CD4-positive, alpha-beta T cell treated with Interleukin-15 for 4 hours (primary cell): Measurements from ENCODE around the gene GNS.

Experiments used
- DNase-seq: peaks from one replicate; pipeline ENCODE4 v3.0.0-alpha.2; 2020; ENCODE audit warnings: low spot score

The GNS gene

DNA sequence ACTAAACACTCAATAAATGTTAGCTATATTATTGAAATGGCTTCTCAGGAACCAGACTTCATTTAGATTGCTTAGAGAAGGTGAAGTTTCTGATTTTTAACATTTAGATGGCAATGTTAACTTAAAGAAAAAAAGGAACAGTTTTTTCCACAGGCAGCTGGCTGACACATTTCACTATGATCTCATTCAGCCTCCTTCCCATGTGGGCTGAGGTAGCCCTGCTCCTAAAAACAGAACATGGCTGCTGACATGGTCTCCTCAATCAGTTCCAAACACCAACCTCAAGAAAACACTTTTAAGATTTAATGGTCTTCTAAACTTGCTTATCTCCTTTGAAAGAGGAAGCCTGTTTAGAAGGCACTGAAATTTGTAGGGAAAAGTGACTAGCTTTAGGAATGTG is 23.8 kb downstream of the GNS start:
- no peak for DNase-seq

DNA sequence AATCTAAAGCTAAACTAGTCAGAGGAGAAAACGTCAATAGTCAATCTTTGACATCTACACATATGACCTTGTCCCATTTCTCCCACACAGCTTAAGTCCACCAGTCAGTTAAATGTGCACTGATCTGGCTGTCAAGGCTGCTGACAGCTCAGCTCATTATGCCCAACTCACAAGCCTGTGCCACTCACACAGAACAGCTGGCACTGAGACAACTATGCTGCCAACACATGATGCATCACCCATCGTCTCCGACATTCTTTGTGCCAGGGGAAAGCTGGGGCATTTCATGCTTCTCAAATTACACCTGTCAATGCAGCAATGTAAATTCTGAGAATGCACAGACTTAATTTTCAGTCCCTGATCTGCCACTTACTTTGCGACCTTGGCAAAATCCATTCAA is 25.3 kb downstream of the GNS start:
- DNase-seq = no peak

DNA sequence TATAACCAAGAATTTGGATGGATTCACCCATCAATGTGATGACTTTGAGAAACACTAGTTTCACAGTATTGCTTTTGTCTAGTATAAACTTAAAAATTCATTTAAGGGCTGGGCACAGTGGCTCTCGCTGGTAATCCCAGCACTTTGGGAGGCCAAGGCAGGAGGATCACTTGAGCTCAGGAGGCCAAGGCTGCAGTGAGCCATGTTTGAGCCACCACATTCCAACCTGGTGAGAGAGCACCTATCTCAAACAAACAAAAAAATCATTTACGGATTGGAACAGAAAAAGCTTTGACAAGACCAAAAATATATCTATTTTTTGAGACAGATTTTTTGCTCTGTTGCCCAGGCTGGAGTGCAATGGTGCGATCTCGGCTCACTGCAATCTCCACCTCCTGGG is 27.5 kb downstream of the GNS start:
- no peak for DNase-seq

DNA sequence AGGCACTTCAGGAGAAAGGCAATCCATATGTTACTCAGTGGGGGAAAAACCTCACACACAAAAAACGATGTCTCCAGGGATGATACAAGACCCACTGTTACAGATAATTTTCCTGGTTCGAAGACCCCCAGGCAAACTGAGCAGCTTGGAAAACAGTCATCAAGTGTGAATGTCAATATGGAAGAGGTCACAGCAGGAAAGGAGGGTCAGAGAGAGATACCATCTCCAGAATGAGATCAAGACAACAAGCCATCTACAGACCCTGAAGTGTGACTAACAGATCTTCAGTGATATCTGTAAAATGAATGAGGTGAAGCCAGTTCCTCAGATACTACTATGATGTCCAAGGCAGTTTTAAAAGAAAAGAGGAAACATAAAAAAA is 28.6 kb downstream of the GNS start:
- DNase-seq = peak; percentile 13

DNA sequence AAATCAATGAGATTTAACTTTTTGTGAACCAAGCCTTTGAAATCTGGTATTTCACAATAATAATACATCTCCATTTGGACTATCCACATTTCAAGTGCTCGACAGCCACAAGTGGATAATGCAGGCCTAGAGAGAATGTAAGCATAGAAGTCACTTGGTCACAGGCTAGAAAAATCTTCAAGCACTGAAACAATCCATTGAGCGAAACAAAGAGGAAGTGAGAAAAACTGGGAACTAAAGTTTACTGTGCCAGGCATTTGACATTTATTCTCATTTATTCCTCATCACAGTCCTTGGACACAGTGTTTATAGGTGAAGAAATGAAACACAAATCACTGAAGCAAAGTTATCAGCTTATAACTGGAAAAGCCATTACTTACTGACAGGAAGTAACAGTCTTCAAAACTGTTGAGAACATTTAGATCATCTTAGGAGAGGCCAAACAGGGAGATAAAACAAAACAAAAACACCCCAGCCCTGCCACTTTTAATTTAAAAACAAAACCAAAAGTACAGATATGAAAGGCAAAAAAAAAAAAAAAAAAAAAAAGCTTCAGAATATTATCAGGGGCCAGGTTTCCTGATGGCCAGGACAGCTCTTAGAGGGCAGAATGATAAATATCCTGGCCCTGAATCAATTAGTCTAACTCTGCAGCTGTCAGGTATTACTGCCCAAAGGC is 29.2 kb downstream of the GNS start:
- peak; percentile 19 for DNase-seq

DNA sequence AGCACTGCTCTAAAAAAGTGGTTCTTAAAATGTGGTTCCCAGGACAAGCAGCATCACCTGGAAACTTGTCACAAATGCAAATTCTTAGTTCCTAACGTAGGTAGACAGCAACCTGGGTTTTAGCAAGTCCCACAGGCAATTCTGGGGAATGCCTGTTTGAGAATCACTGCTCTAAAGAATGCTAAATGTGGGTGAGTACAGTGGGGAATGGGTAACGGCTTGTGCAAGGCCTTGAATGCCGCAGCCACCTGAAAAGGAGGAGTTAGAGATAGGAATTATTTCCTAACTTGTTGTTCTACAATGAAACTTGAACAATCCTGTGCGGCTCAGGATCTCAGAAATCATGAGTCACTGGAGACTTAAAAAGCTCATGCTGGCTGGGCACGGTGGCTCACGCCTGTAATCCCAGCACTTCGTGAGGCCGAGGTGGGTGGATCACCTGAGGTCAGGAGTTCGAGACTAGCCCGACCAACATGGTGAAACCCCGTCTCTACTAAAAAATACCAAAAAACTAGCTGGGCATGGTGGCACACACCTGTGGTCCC is 34.9 kb downstream of the GNS start:
- no peak for DNase-seq

DNA sequence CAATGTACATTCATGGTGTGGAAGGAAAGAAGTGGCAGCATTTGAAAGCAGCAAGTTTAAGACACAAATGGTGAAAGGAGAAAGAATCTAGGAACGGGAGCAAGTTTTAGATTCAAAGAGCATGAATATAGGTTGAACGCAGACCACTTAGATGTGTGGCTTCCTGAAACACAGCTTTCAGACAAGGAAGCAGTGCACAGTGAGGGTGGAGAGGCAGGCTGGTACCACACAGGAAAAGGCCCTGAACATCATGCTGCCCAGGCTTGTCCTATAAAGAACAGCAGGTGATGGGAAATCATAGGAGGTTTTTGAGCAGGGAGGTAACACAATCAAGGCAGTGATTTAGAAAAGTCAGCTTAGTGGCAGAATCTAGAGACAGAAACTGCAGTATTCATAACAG is 35.6 kb downstream of the GNS start:
- no peak for DNase-seq

DNA sequence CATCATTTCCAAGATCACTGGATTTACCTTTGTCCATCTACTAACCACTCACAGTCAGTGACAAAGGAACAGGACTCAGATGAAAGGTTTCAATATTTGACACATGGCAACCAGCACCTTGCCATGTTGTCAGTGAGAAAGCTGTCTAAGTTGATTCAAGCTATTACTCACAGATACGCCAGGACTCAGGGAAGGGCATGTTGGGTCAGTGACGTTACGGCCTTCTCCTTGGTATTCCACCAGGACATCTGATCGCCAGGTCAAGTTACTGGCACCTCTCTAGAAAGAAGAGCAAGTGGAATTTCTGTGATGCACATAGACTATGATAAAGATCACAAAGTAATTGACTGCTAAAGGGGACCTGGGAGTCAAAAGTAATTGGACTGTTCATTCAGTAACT is 36.4 kb downstream of the GNS start:
- no peak for DNase-seq

DNA sequence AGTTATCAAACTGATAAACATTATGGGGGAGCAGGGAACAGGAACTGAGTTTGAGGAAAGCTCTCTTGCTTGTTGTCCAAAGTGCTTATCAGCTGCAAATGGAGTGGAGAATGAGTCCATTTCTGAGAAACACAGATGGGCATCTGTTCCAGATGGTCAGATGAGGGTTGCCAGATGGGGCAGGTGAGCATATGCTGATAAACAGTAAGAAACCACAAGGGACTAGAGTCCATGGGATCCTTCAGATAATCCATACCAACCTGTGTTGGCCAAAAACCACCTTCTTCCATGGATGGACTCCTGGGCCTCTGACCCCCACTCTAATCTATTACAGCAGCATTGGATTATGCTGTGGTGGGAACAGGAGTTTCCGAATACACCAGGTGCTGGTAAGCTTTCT is 38.3 kb downstream of the GNS start:
- DNase-seq = no peak

DNA sequence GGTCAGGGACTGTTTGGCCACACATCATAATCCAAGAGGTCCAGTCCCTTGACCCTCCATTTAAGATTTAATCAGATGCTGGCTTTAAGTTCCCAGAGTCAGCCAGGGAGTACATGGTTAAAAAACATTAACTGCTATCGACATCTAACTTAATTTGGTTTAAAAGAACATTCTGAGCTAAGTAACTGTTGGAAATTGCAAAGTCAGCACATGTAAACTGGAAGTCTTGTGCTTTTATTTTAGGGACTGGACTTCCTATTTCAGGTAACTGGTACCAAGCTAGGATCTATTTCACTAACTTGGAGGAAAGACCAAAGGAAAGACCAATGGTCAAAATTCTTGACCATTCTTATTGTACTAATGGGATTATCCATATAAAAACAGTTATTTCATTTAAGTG is 40.6 kb downstream of the GNS start:
- no peak for DNase-seq

DNA sequence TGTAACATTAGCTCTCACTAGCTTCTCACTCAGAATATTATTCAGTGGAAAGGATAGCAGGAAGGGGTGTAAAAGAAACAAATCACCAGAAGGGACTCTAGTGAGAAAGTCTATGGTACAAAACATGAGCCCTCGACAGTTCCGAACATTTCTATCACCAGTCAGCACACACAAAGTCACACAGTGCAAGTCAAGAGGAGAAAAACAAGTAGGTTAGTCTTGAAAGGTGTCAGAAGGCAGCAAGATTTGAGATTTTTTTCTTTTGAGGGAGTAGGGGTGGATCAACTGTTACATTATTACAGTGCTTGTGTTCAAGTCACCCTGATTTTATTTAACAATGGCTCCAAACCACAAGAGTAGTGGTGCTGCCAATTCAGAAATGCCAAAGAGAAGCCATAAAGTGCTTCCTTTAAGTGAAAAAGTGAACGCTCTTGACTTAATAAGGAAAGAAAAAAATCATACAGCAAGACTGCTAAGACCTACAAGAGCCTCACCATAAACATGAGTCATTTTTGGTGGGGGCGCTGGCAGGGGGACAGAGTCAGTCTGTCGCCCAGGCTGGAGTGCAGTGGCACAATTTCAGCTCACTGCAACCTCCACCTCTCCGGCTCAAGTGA is 42.3 kb downstream of the GNS start:
- no peak for DNase-seq

DNA sequence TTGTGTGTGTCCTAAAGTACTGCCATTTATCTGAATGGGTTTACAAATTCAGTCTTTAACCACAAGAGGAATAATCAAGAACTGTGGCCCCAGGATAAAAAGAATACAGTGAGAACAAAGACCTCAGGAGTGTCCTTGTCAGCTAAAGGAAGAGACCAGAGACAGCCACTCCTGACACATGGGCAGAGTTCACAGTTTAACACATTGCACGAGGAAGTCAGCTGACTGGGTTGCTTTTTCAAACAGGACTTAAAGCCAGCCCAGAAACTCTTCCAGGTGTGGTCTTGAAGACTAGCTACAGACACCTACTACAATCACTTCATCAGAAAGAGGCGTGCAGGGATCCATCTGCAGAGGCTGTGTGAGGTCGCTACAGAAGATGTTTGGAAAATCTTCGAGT is 42.8 kb downstream of the GNS start:
- DNase-seq = no peak

DNA sequence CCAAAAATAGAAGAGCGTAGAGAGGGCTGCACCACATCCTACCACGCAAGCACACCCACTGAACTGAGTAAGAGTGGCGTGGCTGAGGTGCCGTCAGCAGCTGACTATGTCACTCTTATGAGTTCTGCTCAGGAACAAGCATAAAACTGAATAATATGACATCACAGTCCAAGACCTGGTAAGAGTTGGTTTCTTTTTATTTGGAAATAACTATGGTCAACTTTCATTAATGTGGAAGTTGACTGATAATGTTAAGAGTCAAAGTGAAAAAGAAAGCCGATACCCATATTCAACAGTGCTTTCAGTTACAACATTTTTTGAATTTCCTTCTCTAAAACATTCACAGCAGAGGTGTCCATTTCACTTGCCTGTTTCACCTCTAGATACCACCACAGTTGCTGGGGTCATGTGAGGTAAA is 44.6 kb downstream of the GNS start:
- DNase-seq = no peak

DNA sequence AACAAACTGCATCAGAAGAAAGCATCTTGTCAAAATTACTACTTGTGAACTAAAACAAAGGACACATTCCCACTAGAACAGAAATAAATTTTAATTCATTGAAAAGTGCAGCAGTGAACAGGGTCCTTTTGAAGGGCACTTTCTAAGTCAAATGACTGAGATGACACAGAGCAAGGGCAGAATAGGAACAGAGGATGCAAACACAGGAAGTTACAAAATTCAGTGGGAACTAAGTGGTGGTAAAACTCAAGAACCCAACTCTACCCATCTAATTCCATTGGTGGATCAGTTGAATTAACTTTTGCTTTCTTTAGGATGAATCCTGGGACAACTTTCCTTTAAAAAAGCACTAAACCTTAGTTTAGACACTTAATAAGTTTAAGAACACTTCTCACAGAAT is 45.8 kb downstream of the GNS start:
- DNase-seq = no peak

DNA sequence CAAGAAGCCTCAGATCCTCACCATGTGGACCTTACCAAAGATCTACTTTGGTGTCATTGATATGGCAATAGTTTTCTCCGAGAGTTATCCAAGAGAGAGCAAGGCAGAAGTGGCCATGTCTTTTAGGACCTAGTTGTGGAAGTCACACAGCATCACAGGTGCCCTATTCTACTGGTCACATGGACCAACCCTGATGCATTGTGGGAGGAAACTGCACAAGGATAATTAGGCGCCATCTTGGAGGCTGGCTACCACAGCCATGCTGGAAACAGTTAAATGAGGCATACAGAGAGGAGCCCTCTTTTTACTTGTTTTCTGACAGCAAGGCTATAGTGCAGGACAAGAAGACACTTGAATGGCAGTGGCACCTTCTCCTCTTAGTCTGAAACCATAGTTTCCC is 49.8 kb downstream of the GNS start:
- no peak for DNase-seq

DNA sequence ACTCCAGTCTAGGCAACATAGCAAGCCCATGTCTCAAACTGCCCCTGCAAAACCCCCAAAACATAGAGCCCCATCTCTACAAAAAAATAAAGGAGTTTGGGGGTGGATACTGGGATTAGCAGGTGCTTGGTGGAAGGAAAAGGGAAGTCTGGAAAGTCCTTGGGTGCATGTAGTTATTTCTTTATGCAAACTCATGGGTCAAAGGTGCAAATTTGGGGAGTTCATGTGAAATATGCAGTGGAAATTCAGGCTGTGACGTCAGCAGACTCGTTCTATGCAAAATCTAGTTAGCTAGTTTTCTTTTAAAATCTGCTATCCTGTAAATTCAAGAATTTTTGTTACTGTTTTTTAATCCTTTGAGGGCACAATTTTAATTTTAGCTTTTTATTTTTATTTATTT is 51.3 kb downstream of the GNS start:
- no peak for DNase-seq

DNA sequence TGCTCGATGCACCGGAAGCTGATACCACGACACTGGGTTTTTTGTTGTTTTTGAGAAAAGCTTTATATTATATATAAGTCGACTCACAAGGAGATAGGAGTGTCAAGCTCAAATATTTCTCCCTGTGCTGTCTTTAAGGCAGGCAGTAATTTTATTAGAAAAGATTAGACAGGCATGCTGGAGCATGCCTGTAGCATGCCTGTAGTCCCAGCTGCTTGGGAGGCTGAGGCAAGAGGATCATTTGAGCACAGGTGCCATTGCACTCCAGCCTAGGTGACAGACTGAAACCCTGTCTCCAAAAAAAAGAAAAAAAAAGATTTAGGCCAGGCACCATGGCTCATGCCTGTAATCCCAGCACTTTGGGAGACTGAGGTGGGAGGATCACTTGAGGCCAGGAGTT is 51.8 kb downstream of the GNS start:
- no peak for DNase-seq

DNA sequence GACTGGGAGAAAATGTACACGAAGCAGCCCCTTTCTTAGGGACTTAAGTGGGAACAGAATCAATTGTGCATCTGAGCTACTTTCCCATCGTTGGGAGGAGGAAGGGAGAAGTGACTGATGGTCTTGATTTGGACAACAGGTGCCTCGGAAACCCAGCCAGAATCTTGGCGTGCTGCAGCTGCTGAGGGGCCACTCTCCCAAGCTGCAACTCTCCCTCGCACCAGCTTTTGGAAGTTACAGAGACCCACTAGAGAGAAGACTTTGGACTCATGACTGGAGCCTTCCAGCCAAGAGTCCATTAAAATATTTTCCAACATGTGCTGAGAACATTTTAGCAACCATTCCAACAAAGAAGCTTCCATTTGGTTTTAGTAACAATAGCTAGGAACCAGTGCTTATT is 52.3 kb downstream of the GNS start:
- DNase-seq = no peak

DNA sequence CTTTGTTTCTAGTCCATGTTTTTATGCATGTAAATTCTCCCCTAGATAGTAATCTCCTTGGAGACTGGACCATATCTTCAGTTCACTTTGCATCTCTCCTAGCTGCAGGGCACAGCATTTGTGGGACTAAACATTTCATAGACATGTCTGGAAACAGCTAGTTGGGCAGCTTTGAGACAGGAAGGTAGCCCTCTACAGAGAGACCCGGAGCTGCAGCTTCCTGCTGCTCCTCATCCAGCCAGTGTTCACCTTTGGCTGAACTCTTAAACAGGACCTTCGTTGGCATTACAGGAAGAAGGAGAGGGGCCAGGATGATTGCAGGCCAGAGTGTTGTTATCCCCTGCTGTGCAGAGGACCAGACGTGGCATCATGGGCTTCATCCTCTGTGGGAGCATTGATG is 52.9 kb downstream of the GNS start:
- no peak for DNase-seq

DNA sequence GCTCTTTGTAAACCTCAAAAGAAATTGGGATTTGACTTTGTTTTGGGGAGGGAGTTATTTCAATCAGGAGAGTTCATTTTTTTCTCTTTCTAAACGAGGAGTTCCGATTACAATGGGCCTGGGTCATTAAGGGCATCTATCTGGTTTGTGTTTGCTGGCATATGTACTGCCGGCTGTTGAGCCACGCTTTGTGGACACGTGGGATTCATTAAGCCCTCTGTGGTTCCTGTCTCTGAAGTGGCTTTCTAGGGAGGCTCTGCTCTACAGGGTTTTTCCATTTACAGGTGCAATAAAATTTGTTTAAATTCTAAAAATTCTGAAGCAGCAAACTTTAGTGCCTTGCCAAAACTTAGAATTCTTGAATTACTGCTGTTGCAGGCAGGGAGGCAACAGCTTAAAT is 57.9 kb downstream of the GNS start:
- DNase-seq = no peak

DNA sequence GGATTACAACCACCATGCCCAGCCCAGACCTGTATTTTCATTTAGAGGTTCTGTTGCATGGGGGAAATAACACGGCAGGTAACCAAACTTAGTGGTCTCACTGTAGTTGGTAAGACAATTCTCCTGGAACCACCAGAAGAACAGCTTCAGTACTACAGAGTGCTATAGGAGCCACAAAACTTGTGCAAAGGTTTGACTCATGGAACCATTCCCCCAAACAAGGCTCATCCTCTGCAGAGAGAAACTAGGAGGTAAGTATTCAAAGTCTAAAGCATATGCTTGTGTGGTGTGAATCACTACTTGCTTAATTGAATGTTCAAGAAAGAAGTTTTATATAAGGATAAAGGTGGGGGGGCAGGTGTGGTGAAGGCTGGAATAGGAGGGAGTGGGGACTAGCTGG is 58.7 kb downstream of the GNS start:
- DNase-seq = no peak

DNA sequence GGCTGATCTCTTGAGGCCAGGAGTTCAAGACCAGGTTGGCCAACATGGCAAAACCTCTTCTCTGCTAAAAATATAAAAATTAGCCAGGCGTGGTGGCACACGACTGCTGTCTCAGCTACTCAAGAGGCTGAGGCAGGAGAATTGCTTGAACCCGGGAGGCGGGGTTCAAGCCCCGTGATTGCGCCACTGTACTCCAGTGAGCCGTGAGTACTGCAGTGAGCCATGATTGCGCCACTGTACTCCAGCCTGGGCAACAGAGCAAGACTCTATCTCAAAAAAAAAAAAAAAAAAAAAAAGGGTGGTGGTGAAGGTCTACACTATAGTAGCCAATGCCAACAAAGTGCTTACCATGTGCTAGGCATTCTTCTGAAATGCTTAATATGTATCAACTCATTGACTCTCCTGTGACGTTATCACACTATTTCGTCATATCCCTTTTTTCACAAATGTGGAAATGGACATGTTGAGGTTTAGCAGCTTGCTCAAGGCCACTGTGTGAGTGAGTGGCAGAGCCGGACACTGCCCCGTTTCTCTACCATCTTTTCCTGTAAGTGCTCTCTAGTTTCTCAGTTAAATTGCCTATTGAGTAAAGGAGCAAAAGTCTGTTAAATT is 59.6 kb downstream of the GNS start:
- DNase-seq = no peak

DNA sequence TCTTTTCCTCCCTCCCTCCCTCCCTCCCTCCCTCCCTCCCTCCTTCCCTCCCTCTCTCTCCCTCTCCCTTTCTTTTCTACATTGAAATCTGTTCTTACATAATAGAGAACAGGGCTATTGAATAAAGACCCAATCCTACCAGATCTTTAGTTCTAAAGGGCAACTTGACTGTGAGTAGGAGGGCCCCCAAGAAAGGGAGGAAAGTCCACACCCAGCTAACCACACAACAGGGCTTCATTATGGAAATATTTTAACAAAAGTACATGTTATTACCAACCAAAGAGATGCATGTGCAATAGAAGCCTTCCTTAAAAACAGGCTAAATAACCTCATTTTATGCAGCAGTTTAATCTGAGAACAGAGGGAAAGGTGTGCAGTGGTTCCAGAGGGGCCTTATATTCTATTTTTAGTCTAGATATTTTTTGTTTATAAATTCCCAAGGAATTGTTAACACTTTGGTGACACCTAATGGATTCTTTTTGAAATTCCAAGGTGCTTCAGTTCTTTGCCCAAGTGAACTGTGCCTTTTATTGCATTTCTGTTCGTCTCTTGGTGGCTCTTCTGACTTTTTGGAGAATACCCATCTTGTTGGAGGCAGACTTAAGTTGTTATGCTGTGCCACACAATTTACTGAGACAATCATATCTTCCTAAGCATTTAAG is 63.0 kb downstream of the GNS start:
- no peak for DNase-seq
